ENCODE results near the gene INSIG1. TPM values are rescaled to one million over a fixed set of nuclear protein-coding genes. Genes with fewer than 3 reads are reported as not detected.

INSIG1 gene
- total and polyA plus RNA-seq, 2 donors = 38.1 to 72.2 TPM

DNA sequence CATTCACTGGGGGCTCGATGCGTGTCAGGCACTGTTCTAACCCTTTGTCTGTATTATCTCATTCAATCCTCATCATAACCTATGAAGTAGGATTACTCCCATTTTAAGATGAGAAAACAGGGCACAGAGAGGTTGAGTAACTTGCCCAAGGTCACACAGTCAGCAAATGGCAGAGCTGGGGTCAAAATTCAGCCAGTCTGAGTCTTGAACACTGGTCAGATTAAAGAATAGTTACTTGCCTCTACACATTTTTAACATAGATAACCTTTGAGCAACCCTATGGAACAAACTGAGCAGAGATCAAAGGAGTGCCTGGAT lies 27.2 kb downstream of the INSIG1 start:
- Histone ChIP-seq H3K36me3 (ENCODE audit: insufficient read depth) (no peaks in the 10 kb centered on the region), H3K4me3 (ENCODE audit: low read depth, low read length) (no peak overlapping the region), H3K4me1 (ENCODE audit: insufficient read depth) (no peaks in the 10 kb centered on the region), H3K27ac (ENCODE audit: low read depth) (no peak overlapping the region)
- WGBS = 91% methylated on average over 2 of the region's 2 CpGs
- DNase-seq (ENCODE audit: extremely low spot score) = no peak

DNA sequence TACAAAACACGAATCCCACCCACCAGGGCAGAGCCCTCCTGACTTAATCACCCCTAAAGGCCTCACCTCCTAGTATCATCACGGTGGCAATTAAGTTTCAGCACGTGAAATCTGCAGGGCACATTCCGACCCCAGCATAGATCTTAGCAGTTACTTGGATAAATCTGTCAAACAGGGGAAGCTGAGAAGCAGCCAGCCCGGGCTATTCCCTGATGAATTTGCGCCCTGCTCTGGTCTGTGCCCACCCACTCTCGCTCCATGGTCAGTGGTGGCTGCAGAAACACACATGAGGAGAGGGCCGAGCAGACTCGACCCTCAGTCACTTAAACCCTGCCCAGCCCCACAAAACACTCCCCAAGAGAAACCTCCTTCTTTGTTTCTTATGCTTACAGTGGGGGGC lies 28.7 kb downstream of the INSIG1 start:
- no peaks in the 10 kb centered on the region for H3K36me3 ChIP-seq (ENCODE audit: insufficient read depth)
- H3K4me3 ChIP-seq (ENCODE audit: low read depth, low read length) = no peak overlapping the region
- no peak for DNase-seq (ENCODE audit: extremely low spot score)
- no peaks in the 10 kb centered on the region for H3K4me1 ChIP-seq (ENCODE audit: insufficient read depth)
- H3K27ac ChIP-seq (ENCODE audit: low read depth) = no peak overlapping the region
- 56% methylated on average over 9 of the region's 9 CpGs for WGBS

DNA sequence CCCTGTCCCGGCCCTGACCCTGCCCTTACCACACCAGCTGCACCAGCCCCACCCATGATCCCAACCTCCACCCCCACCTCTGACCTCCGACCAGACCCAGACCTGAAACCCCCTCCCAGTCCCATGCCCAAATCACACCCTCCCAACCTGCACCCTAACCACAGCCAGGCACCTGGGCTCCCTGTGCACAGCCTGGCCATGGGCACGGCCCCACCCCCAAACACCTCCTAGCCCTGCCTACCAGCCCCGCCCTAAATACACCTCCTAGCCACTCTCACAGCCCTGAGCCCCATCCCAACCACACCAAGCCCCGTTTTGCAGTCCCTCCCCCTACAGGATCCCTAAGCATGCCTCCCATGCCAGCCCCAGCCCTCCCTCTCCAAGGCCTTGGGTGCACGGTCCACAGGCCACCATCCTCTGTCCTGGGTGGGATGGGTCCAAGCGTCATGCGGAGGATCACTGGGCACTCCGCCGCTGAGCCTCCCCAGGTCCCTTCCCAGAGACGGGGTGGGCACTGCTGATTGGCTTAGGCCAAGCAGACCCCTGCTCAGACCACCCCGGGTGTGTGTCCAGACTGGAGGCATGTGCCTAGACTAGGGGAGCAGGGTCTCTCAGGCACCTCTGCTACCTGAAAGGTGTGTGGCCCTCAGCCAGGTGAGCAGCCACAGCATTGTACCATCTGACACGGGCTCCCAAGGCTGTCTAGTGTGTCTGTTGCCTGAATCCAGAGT lies 30.1 kb downstream of the INSIG1 start:
- 79% methylated on average over 13 of the region's 13 CpGs for WGBS
- no peaks in the 10 kb centered on the region for H3K36me3 ChIP-seq (ENCODE audit: insufficient read depth)
- H3K4me3 ChIP-seq (ENCODE audit: low read depth, low read length) = no peak overlapping the region
- no peak for DNase-seq (ENCODE audit: extremely low spot score)
- no peaks in the 10 kb centered on the region for H3K4me1 ChIP-seq (ENCODE audit: insufficient read depth)
- H3K27ac ChIP-seq (ENCODE audit: low read depth) = no peak overlapping the region

DNA sequence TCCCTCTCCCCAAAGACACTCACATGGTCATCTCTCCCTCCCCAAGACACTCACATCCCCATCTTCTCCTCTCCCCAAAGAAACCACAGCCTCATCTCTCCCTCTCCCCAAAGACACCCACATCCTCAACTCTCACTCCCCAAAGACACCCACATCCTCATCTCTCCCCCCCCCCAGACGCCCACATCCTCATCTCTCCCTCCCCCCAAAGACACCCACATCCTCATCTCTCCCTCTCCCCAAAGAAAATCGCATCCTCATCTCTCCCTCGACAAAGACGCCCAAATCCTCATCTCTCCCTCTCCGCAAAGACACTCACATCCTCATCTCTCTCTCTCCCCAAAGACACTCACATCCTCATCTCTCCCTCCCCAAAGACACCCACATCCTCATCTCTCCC lies 31.5 kb downstream of the INSIG1 start:
- no peak for DNase-seq (ENCODE audit: extremely low spot score)
- Histone ChIP-seq H3K27ac (ENCODE audit: low read depth) (no peak overlapping the region), H3K4me3 (ENCODE audit: low read depth, low read length) (no peak overlapping the region), H3K4me1 (ENCODE audit: insufficient read depth) (no peaks in the 10 kb centered on the region), H3K36me3 (ENCODE audit: insufficient read depth) (no peaks in the 10 kb centered on the region)
- 0% methylated on average over 1 of the region's 5 CpGs for WGBS

DNA sequence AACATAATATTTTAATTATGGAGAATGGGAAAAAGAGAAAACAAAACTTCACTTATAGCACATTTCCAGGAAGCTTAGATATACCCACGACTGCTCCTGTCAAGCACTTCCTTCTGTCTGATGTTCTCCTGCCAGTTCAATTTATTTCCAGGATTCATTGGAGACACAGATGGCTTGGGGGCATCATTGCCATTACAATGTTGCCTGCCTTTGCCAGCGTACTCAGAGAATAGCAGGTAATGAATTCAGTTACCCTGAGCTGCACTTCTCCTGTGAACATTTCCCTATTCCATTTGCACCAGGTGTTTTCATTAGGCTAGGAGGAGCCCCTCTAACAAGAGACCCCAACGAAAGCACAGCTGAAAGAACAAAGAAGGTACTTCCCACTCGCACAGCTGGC lies 33.7 kb downstream of the INSIG1 start:
- Histone ChIP-seq H3K36me3 (ENCODE audit: insufficient read depth) (no peaks in the 10 kb centered on the region), H3K4me1 (ENCODE audit: insufficient read depth) (no peaks in the 10 kb centered on the region), H3K27ac (ENCODE audit: low read depth) (no peak overlapping the region), H3K4me3 (ENCODE audit: low read depth, low read length) (no peak overlapping the region)
- no peak for DNase-seq (ENCODE audit: extremely low spot score)
- WGBS = 66% methylated on average over 4 of the region's 4 CpGs

DNA sequence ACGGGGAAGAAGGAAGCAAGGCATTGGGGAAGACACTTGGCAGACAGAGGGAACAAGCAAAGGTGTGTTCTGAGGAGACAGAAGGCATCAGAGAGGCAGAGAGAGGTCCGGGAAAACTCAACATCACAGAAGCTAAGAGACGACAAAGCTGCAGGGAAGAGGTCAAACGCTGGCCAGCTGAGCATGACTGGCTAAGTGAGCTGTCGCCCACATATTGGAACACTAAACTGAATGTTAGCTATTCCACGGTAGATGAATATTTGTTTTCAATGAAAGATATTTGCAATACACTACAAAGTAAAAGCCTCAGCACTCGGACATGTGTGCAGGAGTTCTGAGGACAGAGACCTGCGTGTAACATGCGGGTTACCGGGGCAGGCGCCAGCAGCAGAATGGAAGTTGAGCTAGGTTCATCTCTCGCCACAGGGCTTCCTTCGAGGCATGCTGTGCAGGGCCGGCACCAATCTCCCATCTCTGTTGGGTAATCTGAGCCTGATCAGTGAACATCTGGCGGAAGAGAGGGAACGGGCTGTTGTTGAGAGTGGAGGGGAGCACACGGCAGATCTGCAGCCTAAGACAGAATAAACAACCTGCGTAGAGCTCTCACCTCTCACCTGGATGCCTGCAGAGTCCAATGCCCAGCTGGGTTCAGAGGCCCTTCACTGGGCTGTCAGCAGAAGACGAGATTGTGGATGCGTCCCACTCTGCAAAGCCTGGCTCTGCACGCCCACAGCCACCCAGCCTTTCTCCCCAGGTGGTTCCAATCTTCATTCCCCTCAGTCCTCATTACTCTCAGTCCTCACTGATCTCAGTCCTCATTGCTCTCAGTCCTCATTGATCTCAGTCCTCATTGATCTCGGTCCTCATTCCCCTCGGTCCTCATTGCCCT lies 35.9 kb downstream of the INSIG1 start:
- Histone ChIP-seq H3K4me3 (ENCODE audit: low read depth, low read length) (no peak overlapping the region), H3K27ac (ENCODE audit: low read depth) (no peak overlapping the region), H3K4me1 (ENCODE audit: insufficient read depth) (no peaks in the 10 kb centered on the region), H3K36me3 (ENCODE audit: insufficient read depth) (no peaks in the 10 kb centered on the region)
- no peak for DNase-seq (ENCODE audit: extremely low spot score)
- WGBS = 70% methylated on average over 23 of the region's 23 CpGs

DNA sequence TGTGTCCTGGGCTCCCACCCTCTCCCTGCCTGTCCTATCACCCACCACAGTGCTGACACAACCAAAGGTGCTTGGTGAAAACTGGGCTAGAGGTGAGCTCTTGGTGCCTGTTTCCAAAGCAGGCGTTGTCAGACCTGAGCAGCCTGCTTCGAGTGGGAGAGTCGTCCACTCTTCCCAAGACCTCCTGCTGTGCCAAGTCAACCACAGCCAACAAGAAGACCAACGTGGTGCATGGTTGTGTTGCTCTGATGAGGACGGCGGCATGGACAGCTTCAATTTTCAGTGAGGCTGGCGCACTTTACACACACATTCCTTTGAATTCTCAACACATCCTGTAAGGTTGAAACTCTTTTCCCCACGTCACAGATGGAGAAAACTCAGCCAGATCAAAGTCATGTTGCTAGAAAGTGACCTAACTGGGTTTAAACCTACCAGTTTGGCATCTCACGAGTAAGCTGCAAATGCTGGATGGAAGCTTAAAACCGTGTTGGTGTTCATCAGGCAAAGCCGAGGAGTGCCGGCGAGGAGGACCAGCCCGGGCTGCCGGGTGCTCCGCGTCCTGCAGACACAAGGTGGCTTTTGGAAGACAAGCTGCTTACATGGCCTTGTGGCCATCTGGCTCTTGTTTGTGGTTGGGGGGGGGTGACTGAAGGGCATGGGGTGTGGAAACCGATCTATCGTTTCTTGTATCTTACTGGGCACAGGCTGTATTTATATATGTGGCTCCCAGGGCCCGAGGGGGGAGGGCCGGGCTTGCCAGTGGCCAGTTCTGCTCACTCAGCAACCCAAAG lies 39.3 kb downstream of the INSIG1 start:
- no peak overlapping the region for H3K4me3 ChIP-seq (ENCODE audit: low read depth, low read length)
- no peak overlapping the region for H3K27ac ChIP-seq (ENCODE audit: low read depth)
- H3K36me3 ChIP-seq (ENCODE audit: insufficient read depth) = no peaks in the 10 kb centered on the region
- 69% methylated on average over 21 of the region's 21 CpGs for WGBS
- H3K4me1 ChIP-seq (ENCODE audit: insufficient read depth) = no peaks in the 10 kb centered on the region
- DNase-seq (ENCODE audit: extremely low spot score) = no peak

DNA sequence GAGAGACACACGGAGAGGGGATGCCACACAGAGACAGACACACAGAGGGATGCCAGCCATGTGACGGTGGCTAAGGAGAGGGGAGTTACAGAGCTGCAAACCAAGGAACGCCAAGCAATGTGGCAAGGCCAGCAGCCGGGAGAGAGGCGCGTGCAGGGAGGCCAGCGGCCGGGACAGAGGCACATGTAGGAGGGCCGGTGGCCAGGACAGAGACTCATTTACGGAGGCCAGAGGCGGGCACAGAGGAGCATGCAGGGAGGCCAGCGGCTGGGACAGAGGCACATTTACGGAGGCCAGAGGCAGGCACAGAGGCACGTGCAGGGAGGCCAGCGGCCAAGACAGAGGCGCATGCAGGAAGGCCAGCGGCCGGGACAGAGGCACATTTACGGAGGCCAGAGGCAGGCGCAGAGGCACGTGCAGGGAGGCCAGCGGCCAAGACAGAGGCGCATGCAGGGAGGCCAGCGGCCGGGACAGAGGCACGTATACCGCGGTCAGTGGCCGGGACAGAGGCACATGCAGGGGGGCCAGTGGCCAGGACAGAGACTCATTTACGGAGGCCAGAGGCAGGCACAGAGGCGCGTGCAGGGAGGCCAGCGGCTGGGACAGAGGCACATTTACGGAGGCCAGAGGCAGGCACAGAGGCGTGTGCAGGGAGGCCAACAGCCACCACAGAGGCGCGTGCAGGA lies 40.4 kb downstream of the INSIG1 start:
- DNase-seq (ENCODE audit: extremely low spot score) = no peak
- Histone ChIP-seq H3K36me3 (ENCODE audit: insufficient read depth) (no peaks in the 10 kb centered on the region), H3K4me1 (ENCODE audit: insufficient read depth) (no peaks in the 10 kb centered on the region), H3K27ac (ENCODE audit: low read depth) (no peak overlapping the region), H3K4me3 (ENCODE audit: low read depth, low read length) (no peak overlapping the region)
- 84% methylated on average over 37 of the region's 37 CpGs for WGBS

DNA sequence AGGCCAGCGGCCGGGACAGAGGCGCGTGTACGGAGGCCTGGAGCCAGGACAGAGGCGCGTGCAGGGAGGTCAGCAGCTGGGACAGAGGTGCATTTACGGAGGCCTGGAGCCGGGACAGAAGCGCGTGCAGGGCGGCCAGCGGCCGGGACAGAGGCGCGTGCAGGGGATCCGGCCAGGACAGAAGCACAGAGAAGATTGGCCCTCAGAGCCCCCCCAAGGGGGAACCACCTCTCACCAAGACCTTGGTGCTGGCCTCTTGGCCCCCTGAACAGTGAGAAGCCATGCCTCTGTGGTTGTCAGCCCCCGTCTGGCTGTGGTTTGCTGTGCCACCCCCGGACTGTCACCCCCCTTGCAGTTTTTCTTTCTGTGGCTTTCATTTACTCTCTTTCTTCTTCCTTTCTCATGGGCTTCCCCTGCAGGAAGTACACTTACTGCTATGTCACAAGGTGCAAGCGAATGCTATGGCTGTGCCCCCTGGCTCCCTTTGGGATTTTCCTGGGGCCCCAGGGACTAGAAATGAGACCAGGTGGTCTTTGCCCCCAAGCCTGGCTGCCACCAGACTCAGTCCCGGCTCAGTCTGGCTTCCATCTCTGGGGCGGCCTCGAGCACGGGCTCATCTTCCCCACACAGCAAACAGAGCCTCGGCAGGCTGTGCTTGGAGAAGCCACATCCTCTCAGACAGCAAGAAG lies 41.1 kb downstream of the INSIG1 start:
- H3K4me1 ChIP-seq (ENCODE audit: insufficient read depth) = no peaks in the 10 kb centered on the region
- no peaks in the 10 kb centered on the region for H3K36me3 ChIP-seq (ENCODE audit: insufficient read depth)
- H3K4me3 ChIP-seq (ENCODE audit: low read depth, low read length) = no peak overlapping the region
- no peak overlapping the region for H3K27ac ChIP-seq (ENCODE audit: low read depth)
- no peak for DNase-seq (ENCODE audit: extremely low spot score)
- 67% methylated on average over 25 of the region's 25 CpGs for WGBS

DNA sequence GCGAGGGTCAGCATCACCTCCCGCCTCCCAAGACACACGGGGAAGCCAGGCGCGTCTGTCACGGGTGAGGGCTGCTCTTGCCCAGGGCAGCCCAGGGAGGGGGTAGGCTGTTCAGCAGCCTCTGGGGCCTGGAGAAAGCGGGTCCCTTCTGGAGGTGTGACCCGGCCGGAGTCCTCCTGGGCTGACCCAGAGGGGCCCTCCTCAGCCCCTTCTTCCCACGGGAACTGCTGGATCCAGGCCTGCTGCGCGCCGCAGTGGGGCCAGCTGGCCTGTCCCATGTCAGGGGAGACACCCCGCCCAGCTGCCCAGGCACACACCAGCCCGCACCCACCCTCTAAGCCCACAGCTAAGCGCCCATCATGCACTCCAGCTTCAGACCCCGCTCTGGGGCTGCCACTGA lies 41.8 kb downstream of the INSIG1 start:
- WGBS = 70% methylated on average over 17 of the region's 17 CpGs
- Histone ChIP-seq H3K4me1 (ENCODE audit: insufficient read depth) (no peaks in the 10 kb centered on the region), H3K27ac (ENCODE audit: low read depth) (no peak overlapping the region), H3K4me3 (ENCODE audit: low read depth, low read length) (no peak overlapping the region), H3K36me3 (ENCODE audit: insufficient read depth) (no peaks in the 10 kb centered on the region)
- no peak for DNase-seq (ENCODE audit: extremely low spot score)

DNA sequence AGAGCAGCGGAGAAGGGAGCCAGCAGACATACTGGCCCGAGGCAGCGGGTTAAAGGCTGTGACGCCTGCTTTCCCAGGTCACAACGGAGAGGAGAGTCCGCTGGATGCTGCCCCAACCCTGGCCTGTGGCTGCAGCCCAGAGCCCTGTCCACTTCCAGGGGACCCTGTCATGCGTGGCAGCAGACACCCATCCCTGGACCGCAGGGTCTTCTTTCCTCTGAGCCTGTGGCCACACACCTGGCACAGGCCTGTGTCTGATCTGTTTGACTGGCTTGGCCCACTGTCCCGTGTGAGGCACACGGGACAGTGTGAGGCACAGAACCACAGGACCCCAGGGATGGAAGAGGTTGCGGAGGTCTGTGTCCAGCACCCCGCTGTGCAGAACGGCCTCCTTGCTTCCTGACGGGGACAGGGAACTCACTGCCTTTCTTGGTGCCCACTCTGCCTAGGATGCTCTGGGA lies 42.4 kb downstream of the INSIG1 start:
- Histone ChIP-seq H3K4me1 (ENCODE audit: insufficient read depth) (no peaks in the 10 kb centered on the region), H3K36me3 (ENCODE audit: insufficient read depth) (no peaks in the 10 kb centered on the region), H3K27ac (ENCODE audit: low read depth) (no peak overlapping the region), H3K4me3 (ENCODE audit: low read depth, low read length) (no peak overlapping the region)
- 80% methylated on average over 14 of the region's 14 CpGs for WGBS
- DNase-seq (ENCODE audit: extremely low spot score) = no peak

DNA sequence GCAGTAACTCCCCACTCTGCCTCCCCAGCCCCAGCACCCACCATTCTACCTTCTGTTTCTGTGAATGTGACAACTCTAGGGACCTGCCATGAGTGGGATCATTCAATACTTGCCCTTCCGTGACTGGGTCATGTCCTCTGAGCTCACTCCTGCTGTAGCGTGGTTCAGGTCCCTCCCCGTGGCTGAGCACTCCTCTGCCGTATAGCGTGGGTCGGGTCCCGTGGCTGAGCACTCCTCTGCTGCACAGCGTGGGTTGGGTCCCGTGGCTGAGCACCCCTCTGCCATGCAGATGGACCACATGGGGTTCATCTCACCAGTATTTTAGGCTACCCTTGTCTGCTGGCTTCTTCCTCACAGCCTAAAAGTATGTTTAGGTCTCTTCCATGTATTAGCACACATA lies 43.0 kb downstream of the INSIG1 start:
- Histone ChIP-seq H3K27ac (ENCODE audit: low read depth) (no peak overlapping the region), H3K4me3 (ENCODE audit: low read depth, low read length) (no peak overlapping the region), H3K36me3 (ENCODE audit: insufficient read depth) (no peaks in the 10 kb centered on the region), H3K4me1 (ENCODE audit: insufficient read depth) (no peaks in the 10 kb centered on the region)
- DNase-seq (ENCODE audit: extremely low spot score) = no peak
- WGBS = 83% methylated on average over 9 of the region's 9 CpGs

DNA sequence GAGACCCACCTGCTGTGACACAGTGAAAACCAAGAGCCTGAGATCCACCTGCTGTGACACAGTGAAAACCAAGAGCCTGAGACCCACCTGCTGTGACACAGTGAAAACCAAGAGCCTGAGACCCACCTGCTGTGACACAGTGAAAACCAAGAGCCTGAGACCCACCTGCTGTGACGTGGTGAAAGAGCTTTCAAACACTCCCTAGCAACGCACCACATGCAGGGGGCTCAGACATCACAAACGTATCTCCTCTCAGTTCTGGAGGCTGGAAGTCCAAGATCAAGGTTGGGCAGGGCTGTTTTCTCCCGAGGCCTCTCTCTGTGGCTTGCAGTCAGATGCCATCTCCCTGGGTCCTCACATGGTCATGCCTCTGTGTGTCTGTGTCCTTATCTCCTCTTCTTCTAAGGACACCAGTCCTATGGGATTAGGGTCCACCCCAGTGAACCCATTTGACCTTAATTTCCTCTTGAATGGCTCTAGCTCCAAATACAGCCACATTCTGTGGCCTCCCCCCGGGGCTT lies 43.8 kb downstream of the INSIG1 start:
- H3K4me3 ChIP-seq (ENCODE audit: low read depth, low read length) = no peak overlapping the region
- H3K36me3 ChIP-seq (ENCODE audit: insufficient read depth) = no peaks in the 10 kb centered on the region
- no peak for DNase-seq (ENCODE audit: extremely low spot score)
- no peaks in the 10 kb centered on the region for H3K4me1 ChIP-seq (ENCODE audit: insufficient read depth)
- WGBS = 66% methylated on average over 5 of the region's 5 CpGs
- H3K27ac ChIP-seq (ENCODE audit: low read depth) = no peak overlapping the region

Measured in urinary bladder (tissue), 4 donors.